Measurements from ENCODE around the gene TOMM40L.

The TOMM40L gene

DNA sequence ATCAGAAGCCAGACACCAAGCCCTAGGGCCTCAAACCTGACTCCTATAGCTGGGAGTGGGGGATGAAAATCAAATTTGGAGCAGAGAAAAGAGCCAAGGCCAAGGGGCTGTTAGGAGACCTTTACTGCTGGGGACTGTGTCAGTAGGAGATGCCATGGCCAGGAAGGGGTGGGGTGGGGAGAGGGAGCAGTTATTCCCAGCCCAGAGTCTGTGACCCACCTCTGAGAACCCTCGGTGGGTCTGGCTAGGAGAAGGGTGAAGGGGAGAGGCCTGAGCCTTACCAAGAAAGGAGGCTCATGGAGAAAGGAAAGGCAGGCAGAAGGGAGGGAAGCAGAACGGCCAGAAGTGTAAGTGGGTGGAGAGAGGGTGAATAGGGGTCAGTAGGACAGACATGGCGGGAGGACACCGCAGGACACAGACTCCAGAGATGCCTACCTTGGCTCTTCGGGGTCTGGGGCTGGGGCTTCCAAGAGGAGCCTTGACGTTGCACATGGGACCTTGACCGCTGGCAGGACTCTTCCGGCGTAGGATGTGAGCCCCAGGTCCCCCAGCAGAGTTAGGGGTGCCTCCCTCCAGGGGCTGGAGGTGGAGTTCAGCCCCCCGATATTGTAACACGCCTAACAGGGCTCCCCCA is 28.2 kb upstream of the TOMM40L start:
- DNase-seq = no peak

DNA sequence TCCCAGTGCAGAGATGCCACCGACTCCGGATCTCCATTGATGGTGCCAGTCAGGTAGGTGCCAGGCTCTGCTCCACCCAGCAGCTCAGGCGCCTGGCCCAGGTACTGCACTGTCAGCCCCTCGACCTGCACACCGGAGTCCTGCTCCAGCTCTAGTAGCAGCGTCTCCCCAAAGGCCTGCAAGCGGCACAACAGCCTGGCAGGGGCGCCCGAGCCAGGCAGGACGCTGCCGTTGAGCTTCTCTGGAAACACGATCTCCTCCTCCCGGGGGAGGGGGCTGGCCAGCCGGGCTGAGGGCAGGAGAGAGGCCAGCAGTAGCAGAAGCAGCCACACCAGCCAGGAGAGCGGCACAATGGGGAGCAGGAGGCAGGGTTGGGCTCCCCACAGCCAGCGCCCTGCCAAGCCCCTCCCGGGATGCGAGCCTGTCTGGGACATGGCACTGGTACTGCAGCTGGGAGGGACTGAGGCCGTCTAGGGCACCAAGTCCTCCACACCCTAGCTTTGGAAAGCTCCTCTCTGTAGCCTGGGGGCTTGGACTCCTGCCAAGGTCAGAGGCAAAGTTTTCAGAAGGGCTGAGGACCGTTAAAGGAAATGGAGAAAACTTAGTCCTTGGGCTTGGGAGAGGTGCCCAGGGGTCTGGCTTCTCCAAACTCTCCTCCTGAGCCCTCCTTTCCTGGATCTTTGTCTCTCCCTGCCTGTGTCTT is 27.5 kb upstream of the TOMM40L start:
- no peak for DNase-seq

DNA sequence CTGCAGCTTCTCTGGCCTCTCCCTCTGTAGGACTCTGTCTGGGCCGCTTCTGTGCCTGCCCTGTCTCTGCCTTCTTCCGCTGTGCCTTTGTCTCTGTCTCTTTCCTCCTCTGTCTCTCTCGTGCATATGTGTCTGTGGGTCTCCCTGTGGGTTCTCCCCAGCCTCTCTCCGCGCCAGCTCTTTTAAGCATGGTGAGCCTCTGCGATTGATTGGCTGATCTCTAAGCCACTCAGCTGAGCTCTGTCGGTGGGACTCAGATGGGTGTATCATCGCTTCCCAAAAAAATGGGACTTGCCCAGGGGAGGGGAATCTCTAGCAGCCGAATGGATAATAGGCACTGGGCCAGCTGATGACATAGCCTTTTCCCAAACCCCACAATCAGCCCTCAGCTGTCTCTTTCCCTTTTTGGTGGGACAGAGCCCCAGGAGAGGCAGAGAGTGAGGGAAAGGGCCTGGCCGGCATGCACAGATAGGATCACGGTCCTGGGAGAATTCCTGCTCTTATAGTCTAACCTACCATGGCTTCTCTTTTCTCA is 26.9 kb upstream of the TOMM40L start, which contains the start of gene ADAMTS4:
Gene ADAMTS4 (minus strand): TSS at position 158 of the 535 bp plus-strand sequence. CDS start 427 bp downstream, outside the sequence.
- DNase-seq = no peak

DNA sequence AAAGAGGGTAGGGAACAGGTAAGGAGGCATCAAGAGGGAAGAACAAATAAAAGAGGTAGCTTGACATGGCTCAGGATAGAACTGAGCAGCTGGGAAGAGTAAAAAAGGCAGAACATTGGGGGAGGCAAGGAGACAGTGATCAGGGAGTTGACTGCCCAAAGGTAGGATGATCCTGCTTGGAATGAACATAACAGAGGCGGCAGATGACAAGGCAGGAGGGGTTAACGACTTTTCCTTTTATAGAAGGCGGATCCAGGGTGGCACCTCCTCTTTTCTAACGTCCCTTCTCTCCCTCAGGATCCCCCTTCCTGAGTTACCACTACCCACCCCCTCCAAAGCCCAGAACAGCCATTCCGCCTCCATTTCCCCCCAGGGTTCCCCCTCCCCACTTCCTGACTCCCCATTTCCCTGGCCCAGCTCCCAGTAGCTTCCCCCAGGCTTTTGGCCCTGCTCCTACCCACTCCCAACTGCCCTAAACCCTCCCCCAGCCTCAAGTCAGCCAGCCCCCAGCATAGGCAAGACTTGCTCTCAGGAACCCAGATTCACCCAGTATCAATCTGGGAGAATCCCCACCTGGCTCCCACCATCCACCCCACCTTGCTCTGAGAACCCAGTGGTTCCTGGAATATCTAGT is 26.2 kb upstream of the TOMM40L start:
- no peak for DNase-seq

DNA sequence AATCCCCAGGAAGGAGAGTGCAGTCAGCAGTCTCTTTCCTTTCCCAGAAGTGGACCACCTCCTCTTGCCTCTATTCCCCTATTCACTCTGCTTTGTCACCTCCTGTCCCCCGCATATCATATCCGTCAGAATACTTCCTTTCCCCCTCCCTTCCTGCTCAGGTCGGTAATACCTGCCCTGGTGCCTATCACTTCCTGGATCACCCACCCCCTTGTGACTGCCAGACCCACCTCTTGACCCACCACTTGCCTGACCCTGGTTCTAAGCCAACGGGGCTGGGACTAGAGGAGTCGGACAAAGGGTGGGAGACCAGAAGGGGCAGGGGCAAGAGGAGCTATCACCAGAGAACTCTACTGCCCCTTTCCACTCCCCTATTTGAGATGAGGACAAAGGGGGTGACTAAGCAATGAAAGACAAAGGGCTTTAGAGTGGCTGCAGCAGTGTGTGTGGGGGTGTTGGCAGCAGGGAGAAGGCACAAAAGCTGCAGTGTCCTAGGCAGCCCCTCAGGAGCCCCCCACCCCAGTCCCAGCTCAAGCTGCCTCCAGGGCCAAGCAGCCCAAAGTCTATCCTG is 25.4 kb upstream of the TOMM40L start:
- no peak for DNase-seq

DNA sequence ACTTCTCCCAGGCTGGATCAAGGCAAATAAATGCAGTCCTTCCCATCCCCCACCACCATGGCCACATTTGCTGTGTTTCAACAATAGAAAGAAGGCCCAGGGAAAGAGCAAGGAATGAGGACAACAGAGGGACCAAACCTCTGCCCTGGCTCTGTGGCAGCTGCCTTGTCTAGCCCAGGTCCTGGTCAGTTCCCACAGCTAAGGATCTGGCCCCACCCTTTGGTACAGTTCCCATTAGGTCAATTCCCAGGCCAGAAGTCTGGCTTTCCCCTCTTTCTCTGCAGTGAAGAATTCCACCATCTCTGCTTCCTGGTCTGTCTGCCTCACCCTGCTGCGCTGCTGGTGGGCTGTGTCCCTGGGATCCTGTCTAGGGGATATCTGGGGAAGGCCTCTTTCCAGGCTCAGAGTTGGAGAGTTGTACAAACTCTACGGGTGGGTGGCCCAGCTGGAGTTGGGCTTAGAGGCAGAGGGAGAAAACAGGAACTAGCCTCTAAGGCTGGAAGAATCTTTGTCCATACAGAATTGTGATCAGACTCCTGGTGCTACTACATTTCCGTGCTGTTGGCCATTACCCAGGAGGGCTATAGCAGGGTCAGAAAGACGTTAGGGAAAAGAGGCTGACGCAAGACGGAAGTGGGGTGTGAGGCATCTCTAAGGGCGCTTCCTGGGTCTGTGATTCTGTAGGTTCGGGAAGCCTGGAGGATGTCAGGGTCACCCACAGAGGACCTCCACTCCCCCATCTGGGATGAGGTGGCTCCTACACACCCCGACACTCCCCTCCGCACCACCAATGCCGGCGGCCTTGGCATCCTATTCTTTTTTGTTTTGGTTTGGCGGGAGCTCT is 24.6 kb upstream of the TOMM40L start:
- DNase-seq = no peak

DNA sequence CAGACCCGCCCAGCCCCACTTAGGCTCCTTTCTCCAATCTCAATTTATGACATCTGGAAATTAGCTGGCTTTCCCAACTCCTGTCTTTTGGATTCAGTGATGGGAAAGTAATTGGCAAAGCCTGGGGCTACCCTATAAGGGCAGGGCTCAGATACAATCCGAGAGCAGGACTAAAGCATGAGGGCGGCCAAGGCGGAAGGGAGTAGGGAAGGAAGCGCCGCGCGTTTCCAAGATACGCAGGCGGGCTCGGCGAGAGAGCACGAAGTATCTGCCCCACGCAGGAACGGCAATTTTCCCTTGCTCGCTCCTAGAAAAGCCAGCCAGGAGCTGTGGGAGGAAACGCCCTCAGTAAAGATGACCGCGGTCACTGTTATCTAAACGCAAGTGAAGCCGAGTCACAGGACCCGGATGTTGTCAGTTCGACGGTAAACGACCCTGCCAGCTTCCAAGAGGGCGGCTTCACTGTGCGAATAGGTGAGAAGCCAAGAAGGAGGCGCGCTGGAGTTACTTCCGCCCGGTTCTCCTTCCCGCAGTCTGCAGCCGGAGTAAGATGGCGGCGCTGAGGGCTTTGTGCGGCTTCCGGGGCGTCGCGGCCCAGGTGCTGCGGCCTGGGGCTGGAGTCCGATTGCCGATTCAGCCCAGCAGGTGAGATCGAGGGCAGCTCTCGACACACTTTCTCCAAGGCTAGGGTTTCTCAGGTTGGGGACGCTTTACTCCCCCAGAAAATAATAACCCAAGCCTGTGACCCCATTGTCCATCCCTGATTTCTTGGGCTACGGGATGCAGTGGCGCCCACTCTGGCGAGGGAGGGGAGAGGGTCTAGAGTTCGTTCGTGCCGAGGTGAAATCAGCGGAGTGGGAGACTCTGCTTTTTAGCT is 23.8 kb upstream of the TOMM40L start, which contains the start of gene NDUFS2:
Gene NDUFS2 (plus strand): TSS at position 532 of the 877 bp plus-strand sequence. CDS start 19 bp downstream, at position 551.
- DNase-seq = peak; percentile 95

DNA sequence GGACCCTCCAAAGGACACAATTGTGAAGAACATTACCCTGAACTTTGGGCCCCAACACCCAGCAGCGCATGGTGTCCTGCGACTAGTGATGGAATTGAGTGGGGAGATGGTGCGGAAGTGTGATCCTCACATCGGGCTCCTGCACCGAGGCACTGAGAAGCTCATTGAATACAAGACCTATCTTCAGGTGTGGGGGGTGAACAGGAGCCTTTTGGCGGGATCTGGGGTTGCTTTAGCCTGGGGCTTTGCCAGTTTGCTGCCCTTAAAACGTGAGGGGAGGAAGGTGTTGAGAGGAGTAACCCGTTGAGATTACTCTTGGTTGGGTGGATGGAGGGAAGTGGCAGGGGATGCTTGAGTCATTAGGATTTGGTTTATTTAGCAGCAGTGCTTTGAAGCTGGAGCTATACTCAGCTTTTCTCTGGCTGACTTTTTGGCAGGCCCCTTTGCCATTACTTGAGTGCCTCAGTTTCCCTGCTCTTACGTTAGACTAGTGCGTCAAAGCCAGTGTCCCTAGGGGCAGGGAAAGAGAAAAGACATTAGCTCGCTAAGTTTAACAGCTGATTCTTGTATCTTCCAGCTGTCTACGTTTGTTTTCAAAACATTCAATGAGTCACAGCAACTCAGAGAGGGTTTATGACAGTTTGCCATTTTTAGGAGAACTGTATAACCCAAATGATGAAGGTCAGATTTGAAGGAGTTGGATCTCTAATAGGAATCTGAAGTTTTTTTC is 19.3 kb upstream of the TOMM40L start:
- DNase-seq = no peak

DNA sequence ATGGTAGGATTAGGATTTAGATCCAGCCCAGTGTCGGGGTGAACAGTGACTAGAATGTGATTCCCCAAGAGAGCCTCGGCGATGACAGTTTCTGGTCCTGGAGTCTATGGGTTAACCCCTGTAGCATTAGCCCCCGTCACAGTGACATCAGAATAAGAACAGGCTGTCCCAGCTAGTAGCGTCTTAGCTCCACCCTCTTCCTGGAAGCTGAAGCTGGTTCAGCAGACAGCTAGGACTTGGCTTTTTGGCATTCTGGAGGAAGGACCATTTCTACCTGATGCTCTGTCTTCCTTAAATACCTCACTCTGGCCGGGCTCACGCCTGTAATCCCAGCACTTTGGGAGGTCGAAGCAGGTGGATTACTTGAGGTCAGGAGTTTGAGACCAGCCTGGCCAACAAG is 18.7 kb upstream of the TOMM40L start:
- no peak for DNase-seq

DNA sequence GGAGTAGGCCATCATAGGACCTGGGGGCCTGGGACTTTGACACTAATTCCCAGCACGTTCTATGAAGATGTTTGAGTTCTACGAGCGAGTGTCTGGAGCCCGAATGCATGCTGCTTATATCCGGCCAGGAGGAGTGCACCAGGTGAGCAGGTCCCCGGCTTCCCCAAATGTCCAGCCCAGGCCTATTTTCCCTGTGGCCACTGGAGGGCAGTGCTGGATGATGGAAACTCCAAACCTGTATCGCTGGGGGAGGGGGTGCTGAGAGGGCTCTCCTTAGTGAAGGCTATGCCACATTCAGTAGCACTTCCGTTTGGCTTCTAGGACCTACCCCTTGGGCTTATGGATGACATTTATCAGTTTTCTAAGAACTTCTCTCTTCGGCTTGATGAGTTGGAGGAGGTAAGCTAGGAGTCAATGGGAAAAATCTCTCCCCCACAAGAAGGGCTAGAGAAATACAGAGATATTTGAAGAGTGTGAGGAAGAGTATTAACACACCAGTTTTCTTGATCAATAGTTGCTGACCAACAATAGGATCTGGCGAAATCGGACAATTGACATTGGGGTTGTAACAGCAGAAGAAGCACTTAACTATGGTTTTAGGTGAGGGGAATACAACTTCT is 16.0 kb upstream of the TOMM40L start:
- peak; percentile 70 for DNase-seq

DNA sequence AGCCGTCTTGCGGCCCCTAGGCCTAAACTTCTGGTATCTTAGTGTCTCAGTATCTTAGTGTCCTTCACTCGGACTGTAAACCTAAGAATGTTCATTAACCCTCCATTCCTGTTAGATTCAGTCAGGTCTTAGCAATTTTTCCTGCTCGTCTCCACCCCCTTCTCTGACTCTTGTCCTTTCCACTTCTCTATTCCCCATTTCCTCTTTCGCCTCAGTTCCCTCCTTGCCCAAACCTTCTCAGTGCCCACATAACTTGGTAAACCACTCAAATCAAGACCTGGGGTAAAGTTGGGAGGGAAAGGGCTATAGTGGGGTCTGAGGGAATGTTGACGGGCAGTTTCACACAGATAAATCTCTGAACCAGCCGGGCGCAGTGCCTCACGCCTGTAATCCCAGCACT is 11.5 kb upstream of the TOMM40L start:
- no peak for DNase-seq

DNA sequence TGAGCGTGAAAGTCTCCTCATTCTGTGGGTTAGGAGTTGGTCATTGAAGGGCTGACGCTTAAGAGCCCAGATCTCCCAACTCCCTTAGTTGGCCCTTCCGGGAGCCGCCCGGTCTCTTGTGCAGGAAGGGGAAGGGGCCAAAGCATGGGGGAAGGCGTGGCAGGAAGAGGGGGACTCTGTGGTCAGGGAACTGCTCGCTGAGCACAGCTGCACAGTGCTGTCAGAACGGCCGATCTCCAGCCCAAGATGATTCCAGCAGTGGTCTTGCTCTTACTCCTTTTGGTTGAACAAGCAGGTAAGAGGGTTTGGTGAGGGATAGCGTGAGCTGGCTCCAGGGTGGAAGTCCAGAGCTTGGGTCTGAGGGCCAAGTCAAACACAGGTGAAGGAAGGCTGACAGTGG is 10.8 kb upstream of the TOMM40L start, which contains the start of gene FCER1G:
Gene FCER1G (plus strand): TSS at position 220 of the 400 bp plus-strand sequence. CDS start 27 bp downstream, at position 247.
- no peak for DNase-seq

DNA sequence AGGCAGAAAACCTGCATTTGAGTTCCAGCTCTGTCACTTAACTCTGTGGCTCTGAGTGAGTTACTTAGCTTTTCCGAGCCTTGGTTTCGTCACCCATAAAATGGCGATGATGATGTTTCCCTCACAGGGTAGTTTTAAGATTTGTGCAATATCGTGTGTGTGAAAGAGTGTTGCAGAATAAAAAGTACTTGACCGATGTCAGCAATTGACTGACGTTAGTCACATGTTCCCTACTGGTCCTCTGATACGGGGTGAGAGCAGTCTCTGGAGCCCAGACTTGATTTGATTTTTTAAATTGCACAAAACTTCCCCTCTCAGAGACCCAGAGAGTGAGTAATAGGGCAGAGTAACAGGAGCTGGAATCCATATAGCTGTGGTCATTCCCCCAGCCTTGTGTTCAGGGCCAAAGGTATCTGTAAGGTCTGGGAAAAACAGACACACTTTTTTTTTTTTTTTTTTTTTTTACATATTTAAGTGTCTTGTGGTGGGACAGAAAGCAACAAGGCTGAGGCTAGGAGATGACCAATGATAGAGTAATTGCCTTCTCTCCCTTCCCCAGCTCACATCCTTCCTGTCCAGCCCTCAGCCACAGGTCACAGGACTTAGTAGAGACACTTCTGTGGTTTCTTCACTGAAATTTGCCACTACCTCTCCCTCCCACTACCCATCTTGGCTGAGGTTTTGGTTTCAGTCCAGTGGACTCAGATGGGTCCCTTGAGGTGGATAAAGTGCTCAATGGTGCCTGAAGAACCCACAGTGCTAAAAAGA is 8.7 kb upstream of the TOMM40L start:
- no peak for DNase-seq

DNA sequence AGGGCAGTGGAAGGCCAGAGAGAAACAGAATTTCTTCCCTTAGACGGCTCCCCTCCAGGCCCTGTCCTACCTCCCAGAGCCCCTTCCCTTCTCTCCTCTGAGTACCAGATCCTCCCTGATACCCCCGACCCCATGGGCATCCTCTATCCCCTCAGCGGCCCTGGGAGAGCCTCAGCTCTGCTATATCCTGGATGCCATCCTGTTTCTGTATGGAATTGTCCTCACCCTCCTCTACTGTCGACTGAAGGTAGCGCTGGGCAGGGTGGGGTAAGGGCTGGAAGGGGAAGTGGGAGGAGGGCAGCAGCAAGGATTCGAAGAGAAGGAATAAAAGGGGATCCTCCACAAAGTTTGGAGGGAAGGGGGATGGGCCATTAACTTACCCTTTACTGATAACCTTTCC is 8.0 kb upstream of the TOMM40L start:
- no peak for DNase-seq

DNA sequence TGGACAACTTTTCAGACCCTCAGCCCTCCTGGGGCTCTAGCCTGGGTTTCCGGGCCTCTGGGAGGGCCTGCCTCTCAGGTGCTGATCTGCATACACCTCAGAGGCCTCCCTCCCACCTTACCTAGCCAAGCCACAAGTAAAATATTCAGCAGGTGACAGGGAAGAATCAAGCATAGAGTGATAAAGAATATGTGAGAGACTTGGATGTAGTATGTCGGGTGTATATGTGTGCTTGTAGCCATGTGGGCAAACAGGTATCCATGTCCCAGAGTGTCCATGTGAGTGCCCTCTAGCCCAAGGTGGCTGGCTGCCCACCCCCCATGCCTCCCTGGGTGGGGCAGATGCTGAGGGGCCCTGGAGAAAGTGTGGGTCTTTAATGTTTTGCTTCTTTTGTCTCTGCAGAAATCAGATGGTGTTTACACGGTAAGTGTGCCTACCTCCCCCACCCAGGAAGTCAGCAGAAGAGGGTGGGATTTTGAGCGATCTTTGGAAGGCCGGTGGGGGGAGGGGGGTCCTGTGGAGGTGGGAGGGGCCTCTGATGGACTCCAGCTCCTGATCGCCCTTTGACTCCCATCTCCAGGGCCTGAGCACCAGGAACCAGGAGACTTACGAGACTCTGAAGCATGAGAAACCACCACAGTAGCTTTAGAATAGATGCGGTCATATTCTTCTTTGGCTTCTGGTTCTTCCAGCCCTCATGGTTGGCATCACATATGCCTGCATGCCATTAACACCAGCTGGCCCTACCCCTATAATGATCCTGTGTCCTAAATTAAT is 7.4 kb upstream of the TOMM40L start:
- no peak for DNase-seq

DNA sequence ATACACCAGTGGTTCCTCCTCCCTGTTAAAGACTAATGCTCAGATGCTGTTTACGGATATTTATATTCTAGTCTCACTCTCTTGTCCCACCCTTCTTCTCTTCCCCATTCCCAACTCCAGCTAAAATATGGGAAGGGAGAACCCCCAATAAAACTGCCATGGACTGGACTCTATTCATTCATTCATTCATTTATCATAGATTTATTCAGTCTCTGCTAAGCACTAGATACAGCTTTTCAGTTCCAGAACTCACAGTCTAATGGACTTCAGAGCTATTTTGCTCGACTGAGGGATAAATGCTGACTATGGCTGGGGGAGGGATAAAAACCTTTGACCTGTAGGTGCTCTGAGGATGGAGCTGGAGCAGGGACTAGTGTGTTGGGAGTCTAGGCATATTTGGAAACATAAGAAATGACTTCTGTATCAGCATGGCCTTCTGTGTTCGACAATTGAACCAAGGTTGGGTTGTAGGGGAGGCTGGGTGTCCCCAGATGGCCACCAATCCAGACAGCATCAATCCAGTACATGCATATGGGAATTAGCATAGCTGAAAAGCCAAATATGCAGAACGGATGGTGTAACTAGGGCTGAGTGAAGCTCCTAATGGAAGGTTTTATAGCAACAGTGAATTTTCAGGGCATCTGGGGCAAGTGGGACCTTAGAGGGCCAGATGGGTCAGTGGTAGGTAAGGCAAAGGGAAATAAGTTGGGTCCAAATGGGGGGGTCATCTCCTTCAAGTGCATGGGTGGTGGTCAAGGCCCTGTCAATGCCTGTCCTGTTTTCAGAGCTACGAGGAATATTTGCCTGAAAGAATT is 6.6 kb upstream of the TOMM40L start:
- DNase-seq = no peak

DNA sequence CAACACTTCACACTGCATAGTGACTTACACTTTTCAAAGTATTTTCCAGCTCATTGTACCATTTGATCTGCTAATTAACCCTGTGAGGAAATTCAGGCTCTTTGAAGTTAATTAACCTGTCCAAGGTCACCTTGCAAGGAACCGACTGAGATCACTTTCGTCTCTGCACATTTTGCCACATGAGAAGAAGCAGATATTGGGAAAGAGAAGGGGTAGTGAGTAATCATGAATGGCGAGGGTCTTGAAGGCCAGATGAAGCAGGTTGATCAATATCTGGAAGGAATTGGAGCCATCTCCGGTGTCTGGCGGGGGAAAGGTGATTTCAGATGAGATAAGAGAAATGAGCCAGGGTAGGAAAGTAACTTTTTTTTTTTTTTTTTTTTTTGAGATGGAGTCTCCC is 5.9 kb upstream of the TOMM40L start:
- DNase-seq = no peak
